H1 (cell line): ENCODE results near the gene TSPAN9. TPM values are rescaled to one million over a fixed set of nuclear protein-coding genes. Genes with fewer than 3 reads are reported as not detected.

Source experiments
- BRCA1 ChIP-seq: IDR thresholded peaks from 2 replicates; pipeline ENCODE4 v1.6.1; 2012; ENCODE audit warnings: low read depth, low read length, improper control_type of control experiment
- CTBP2 ChIP-seq: IDR thresholded peaks from 2 replicates; pipeline ENCODE4 v1.7.0; 2011; ENCODE audit warnings: borderline replicate concordance, mild to moderate bottlenecking, moderate library complexity, mixed read lengths, low read length; ENCODE audit not compliant: insufficient read depth, insufficient read length
- KDM1A ChIP-seq: fragments of 200-600, 300-600 bp; sonication (generic); IDR thresholded peaks from 2 replicates; pipeline ENCODE4 v1.7.1; 2016; ENCODE audit warnings: mild to moderate bottlenecking, low read length, borderline replicate concordance
- SIX5 ChIP-seq: IDR thresholded peaks from 2 replicates; pipeline ENCODE4 v1.6.1; 2011; ENCODE audit warnings: mild to moderate bottlenecking, low read depth, low read length
- polyA plus RNA-seq, 7 experiments: library from polyadenylated mRNA; depleted of rRNA in 3 of 7; stranded (reverse) in 5 of 7; unstranded in 2 of 7; fragments of >200 nt in 5 of 7; fragments of 200-250 nt in 2 of 7; gene quantifications; 1 replicate in 5 of 7; 2 replicates in 1 of 7; 4 replicates in 1 of 7; pipeline versions ENCODE4 v1.2.1 to v1.2.3, GENCODE V29; 2011 to 2013; ENCODE audit warnings: missing spikeins in 2 of 7, mixed read lengths in 2 of 7
- total RNA-seq: library from RNA; stranded (reverse); fragmentation: NEBNext Ultra II Directional; extraction: Animal tissue kit (Norgen Biotek cat#: 25700); gene quantifications from 2 replicates; pipeline ENCODE4 v1.2.1, GENCODE V29; 2021
- TF ChIP-seq, protein P1 (sequence below): IDR thresholded peaks from 2 replicates; pipeline ENCODE4 v1.6.1; 2012; ENCODE audit warnings: inconsistent platforms

Gene TSPAN9
- total and polyA plus RNA-seq, 2 of the 8 experiments (the other 6 are each of a cell fraction or from before 2014, with no cell fraction given), result 11.5 to 29.1 TPM

DNA sequence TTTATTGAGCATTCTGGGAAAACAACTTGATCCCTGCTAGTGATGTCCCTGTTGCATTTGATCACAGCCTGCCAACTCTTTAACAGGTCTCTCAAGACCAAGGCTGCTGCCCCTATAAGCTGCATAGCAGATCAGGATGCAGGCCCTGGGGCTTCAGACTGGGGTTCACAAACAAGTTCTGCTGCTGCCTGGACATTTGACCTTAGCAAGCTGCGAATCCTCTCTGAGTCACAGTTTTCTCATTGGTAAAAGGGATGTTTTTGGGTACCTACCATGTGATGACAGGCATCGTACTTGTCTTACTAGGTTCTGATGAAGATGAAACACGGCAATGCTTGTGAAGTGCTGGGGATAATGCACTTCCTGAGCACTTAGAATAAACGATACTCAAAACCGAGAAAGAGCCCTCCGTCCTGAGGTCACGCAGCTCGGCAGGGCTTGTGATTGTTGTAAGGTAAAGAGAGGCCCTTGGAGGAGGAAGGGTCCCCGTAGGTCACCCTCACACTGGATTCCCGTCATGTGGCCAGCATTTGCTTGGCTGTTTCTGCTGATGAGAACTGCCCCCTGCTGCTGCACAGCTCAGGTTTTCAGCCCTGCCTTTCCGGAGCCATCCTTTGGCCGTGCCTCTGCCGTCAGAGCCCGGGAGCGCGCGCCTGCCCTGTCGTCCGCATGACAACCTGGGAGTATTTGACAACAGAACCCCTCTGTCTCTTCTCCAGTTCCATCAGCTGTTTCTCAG is 39.1 kb downstream of the TSPAN9 start (continued):
- TF ChIP-seq, protein P1, sequence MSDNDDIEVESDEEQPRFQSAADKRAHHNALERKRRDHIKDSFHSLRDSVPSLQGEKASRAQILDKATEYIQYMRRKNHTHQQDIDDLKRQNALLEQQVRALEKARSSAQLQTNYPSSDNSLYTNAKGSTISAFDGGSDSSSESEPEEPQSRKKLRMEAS, result no peak
- TF ChIP-seq KDM1A (no peak), BRCA1 (no peak), SIX5 (no peak), CTBP2 (no peak)
